GM12801 (cell line): ENCODE results near the gene NFIA.

Source experiments
- TF ChIP-seq, protein P1 (sequence below): IDR thresholded peaks from one replicate; pipeline ENCODE4 v1.5.1; 2011; ENCODE audit warnings: control low read depth; ENCODE audit not compliant: insufficient read length; ENCODE audit errors: extremely low read depth

The NFIA gene

DNA sequence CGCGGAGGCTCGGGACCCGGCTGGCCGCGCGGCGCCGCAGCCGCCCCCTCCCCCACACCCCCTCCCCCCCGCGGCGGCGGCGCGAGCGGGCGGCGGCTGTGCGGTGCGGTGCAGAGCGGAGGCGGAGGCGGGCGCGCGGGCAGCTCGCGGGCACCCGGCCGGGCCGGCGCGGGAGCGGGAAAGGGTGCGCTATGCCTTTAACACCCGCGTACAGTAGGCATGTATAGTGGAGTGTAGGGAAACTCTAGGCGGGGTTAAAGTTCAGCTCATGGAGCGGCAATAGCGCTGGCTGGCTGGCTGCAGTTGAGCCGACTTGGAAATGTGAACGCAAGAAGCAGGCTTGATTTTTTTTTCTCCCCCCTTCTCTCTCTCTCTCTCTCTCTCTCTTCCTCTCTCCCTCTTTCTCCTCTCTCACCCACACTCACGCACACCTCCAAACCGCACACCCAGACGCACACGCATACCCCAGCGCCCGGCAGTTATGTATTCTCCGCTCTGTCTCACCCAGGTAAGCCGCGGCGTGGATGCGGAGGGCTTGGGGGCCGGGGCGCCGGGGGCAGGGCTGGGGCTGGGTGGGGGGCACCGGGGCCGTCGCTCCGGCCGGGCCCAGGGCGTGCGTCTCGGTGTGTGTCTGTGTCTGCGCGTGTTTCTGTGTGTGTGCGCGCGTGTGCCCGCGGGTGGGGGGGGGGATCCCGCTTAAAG, at the start of gene NFIA:
TSS of gene NFIA (plus strand) at position 251 of the 702 bp plus-strand sequence.
- TF ChIP-seq, protein P1, sequence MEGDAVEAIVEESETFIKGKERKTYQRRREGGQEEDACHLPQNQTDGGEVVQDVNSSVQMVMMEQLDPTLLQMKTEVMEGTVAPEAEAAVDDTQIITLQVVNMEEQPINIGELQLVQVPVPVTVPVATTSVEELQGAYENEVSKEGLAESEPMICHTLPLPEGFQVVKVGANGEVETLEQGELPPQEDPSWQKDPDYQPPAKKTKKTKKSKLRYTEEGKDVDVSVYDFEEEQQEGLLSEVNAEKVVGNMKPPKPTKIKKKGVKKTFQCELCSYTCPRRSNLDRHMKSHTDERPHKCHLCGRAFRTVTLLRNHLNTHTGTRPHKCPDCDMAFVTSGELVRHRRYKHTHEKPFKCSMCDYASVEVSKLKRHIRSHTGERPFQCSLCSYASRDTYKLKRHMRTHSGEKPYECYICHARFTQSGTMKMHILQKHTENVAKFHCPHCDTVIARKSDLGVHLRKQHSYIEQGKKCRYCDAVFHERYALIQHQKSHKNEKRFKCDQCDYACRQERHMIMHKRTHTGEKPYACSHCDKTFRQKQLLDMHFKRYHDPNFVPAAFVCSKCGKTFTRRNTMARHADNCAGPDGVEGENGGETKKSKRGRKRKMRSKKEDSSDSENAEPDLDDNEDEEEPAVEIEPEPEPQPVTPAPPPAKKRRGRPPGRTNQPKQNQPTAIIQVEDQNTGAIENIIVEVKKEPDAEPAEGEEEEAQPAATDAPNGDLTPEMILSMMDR: no peak

DNA sequence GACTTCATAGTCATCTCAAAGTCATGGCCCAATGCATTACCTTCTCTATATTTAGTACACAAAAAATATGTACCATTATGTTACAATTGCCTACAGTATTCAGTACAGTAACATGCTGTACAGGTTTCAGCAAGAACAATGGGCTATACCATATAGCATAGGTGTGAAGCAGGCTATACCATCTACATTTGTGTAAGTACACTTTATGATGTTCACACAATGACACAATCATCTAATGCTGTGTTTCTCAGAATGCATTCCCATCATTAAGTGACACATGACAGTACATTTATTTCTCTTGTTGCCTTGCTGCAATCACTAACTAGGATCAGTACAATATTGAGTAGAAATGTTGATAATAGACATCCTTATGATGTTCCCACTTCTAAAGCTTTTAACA, 46.5 kb upstream of the NFIA start:
- TF ChIP-seq, protein P1: no peak

DNA sequence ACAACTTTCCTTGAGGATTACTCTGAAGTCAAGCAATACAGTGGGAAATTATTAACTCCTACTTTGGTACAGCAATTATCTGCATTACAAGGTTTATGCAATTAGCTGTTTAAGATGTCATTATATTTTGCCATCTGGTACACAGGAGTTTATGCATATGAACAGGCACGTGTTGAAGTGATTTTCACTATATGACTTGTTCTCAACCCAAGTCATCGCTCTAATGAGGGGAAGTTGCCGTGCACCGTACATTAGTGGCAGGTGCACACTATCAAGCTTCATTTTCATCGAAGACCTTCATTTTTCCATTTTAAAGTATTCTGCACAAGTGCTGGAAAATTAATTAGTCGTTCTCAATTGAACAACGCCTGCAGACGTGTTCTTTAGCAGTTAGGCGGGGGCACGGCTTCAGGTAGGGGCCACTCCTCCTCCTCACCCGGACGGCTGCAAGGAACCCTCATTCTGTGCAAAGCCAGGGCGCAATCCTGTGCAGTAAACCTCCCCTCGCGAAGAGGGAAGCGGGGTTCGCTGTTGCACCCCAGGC, 39.8 kb upstream of the NFIA start:
- TF ChIP-seq, protein P1: no peak

DNA sequence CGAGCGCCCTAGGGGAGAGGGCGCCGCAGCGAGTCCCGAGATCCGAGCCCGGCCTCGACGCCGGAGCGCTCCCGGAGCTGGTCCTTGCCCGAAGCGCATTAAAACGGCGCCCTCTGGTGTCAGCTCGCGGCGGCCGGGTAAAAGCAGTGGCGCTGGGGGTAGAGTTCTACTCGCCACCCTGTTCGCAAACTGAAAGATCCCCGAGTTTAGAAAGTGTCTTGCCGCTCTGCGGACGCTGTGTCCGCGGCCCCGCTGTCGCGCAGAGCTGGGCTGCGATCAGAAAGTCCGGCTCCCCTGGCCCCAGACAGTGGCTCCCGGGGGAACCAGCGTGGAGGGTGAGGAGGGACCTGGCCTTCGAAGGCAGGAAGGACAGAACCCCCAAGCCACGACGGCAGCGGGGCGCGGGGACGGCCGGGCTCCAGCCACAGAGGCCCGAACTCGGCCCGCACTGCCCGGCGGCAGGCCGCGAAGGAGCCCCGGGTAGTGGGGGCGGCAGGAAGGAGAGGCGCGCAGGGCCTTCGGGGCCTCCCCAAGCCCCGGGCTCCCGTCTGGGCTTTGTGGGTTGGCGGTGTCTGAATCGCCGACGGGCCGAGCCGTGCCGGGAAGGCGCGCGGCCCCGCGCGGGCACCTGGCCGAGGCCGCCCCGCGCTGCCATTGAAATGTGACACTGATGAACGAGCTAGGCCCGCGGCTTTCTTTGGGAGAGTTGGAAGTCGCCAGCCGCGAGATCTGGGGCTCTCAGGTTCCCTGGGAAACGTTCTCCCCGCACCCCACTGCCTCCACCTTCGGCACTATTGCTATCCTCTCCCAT, 39.1 kb upstream of the NFIA start:
- TF ChIP-seq, protein P1: no peak

DNA sequence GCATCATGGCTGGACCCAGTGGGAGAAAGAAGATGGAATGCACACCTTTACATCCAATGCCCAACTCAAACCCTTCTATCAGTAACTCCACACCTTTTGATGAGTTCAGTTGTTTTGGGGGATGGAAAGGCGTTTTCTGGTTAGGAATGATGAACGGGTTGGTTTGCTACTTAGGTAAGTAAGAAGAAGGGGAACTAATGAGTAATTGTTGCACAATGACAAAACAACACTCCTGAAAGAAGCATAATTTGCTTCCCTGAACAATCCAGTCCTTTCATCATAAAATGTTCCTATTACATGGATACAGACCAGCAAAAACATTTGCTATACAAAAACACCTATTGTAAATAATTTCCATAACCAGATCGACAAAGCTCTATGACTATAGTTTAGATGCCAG, 35.9 kb upstream of the NFIA start:
- TF ChIP-seq, protein P1: no peak

DNA sequence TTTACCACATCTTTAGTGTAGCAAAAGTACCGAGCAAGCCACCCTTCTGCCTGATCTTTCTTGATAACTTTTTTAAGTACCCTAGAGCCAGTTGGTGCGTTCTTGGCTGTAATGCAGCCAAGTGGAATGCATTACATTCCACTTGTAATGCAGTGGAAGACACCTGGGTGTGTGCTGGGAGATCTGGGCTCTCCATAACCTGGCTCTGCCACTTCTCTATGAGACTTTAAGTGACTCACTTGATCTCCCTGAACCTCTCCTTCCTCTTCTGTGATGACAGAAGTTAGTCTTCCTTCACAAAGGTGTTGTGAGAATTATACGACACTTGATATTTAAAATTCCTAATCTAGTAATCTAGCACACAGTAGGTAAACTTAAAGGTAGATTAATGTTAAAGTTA, 35.3 kb upstream of the NFIA start:
- TF ChIP-seq, protein P1: no peak

DNA sequence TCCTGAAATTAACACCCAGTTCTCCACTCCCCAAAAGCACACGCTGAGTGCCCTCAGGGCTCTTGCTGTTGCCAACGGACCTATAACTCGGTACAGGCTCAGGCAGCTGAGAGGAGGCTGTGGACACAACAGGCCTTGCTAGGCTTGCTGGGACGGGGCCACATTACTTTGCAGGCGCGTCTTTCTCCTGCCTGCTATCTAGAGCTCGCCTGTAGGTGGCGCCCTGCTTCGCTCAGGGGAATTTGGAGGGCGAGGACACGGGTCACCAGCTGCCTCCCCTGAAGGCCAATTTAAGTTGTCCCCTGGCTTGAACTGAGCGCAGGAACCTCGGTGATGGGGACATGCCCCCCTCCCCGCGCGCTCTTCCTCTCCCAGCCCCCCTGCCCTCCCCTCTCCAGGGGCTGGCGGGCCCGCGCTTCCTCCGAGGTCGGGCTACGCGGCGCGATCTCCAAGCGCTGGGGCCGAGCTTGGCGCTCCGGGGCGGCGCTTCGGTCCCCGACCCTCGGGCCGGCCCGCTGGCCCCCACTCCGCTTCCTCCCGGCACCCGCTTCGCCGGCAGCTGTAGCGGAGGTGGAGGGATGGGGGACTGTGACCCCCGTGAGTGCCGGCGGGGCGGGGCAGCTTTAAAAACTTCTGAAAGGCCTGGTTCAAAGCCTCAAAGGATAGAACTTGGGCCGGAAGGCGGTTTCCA, 32.4 kb upstream of the NFIA start:
- TF ChIP-seq, protein P1: no peak
